ACC112 (cell line): ENCODE data around the gene CD86.
"Not testable (repeated sequence)": the region's sequence is repeated elsewhere in the genome, so short reads cannot be mapped to it uniquely, and the experiment has no call there.

Source experiments
- H2AFZ ChIP-seq: fragments of 200-600 bp; sonication (generic); one replicate; pipeline ENCODE4 v1.6.0; 2017; ENCODE audit warnings: antibody characterized with exemption, low read length; ENCODE audit not compliant: unreplicated experiment
- H3K27ac ChIP-seq: fragments of 200-600 bp; sonication (generic); 2 replicates; pipeline ENCODE4 v1.5.1; 2014; ENCODE audit warnings: low read depth, mild to moderate bottlenecking, antibody characterized with exemption, low read length, moderate library complexity
- H3K27me3 ChIP-seq: fragments of 200-600 bp; sonication (generic); 2 replicates; pipeline ENCODE4 v1.6.1; 2014; ENCODE audit warnings: mild to moderate bottlenecking, antibody characterized with exemption, low read length, moderate library complexity, mixed read lengths; ENCODE audit not compliant: insufficient read depth
- H3K36me3 ChIP-seq: fragments of 200-600 bp; sonication (generic); 2 replicates; pipeline ENCODE4 v1.6.1; 2016; ENCODE audit warnings: mild to moderate bottlenecking, antibody characterized with exemption, low read length, moderate library complexity, mixed read lengths; ENCODE audit not compliant: insufficient read depth
- H3K4me1 ChIP-seq: fragments of 200-600 bp; sonication (generic); one replicate; pipeline ENCODE4 v1.6.1; 2016; ENCODE audit warnings: low read length, mixed read lengths; ENCODE audit not compliant: insufficient read depth, unreplicated experiment, control insufficient read depth
- H3K4me3 ChIP-seq: fragments of 200-600 bp; sonication (generic); 2 replicates; pipeline ENCODE4 v1.5.1; 2014; ENCODE audit warnings: mild to moderate bottlenecking, low read depth, low read length
- H3K79me2 ChIP-seq: fragments of 200-600 bp; sonication (generic); one replicate; pipeline ENCODE4 v1.6.0; 2016; ENCODE audit warnings: low read length; ENCODE audit not compliant: control insufficient read depth, unreplicated experiment, insufficient read depth

The CD86 gene

GRCh38 chr3:122151480-122151879 is 96.3 kb downstream of the CD86 start:
- Histone ChIP-seq H3K36me3 (no peaks in the 10 kb centered on the region), H2AFZ (no peak overlapping the region), H3K79me2 (no peaks in the 10 kb centered on the region), H3K4me3 (no peak overlapping the region), H3K27ac (no peak overlapping the region), H3K4me1 (no peaks in the 10 kb centered on the region), H3K27me3 (no peaks in the 10 kb centered on the region)

- not testable (repeated sequence) for H3K36me3 ChIP-seq, H3K4me1 ChIP-seq, H2AFZ ChIP-seq, H3K27me3 ChIP-seq, H3K27ac ChIP-seq, H3K4me3 ChIP-seq, H3K79me2 ChIP-seq
Observed at GRCh38 chr3:122164983-122165382, 109.8 kb downstream of the CD86 start.

- no peaks in the 10 kb centered on the region for H3K36me3 ChIP-seq
- H3K79me2 ChIP-seq, result no peaks in the 10 kb centered on the region
- no peaks in the 10 kb centered on the region for H3K27me3 ChIP-seq
- no peaks in the 10 kb centered on the region for H3K4me1 ChIP-seq
- no peak overlapping the region for H2AFZ ChIP-seq
- no peak overlapping the region for H3K27ac ChIP-seq
- no peak overlapping the region for H3K4me3 ChIP-seq
Observed at GRCh38 chr3:122167630-122168029, 112.5 kb downstream of the CD86 start.

- no peaks in the 10 kb centered on the region for H3K27me3 ChIP-seq
- H2AFZ ChIP-seq, result no peak overlapping the region
- no peaks in the 10 kb centered on the region for H3K79me2 ChIP-seq
- no peak overlapping the region for H3K4me3 ChIP-seq
- no peaks in the 10 kb centered on the region for H3K36me3 ChIP-seq
- H3K4me1 ChIP-seq, result no peaks in the 10 kb centered on the region
- H3K27ac ChIP-seq, result no peak overlapping the region
Observed at GRCh38 chr3:122168044-122168443, 112.9 kb downstream of the CD86 start.

DNA sequence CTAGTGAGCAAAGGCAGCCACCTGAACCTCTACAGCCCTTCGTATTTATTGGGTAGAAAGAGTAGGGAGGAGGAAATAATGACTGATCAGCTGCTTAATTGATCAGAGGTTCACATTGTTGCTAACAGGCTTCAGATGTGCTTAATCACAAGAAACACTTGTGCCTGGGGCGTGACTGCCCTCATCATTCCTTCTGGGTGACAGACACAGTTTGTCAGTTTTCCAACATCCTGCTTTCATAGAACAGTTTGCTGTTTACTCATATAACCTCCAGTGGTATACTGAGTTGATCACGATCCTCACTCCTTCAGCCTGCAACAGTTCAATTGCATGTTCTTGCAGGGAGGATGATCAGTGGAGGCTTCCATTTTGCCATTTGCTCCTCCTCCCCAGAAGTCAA is 114.7 kb downstream of the CD86 start:
- no peaks in the 10 kb centered on the region for H3K79me2 ChIP-seq
- no peak overlapping the region for H3K4me3 ChIP-seq
- no peaks in the 10 kb centered on the region for H3K27me3 ChIP-seq
- no peaks in the 10 kb centered on the region for H3K4me1 ChIP-seq
- no peak overlapping the region for H2AFZ ChIP-seq
- H3K27ac ChIP-seq, result no peak overlapping the region
- no peaks in the 10 kb centered on the region for H3K36me3 ChIP-seq
